GM13977 (cell line): ENCODE results near the gene PLB1.

ENCODE experiments used
- DNase-seq: peaks from one replicate; pipeline ENCODE4 v3.0.0; 2012; ENCODE audit warnings: low spot score
- CTCF ChIP-seq: IDR thresholded peaks from 2 replicates; pipeline ENCODE4 v1.5.1; 2012; ENCODE audit warnings: mild to moderate bottlenecking, control low read depth; ENCODE audit not compliant: insufficient read depth; ENCODE audit errors: extremely low read depth, missing control alignments
- in situ Hi-C: fragments of 300-500 bp; cut with MboI; formaldehyde crosslinking; loops from one replicate; pipeline ENCODE4 v1.12.0; 2022; ENCODE audit warnings: low sequenced_read_pairs, low pct_unique_long_range_greater_than_20kb, mixed read lengths, inconsistent platforms; ENCODE audit not compliant: unreplicated experiment

The PLB1 gene

GRCh38 chr2:28507796-28508764 lies 12.2 kb downstream of the PLB1 start:
- in situ Hi-C loops, result no loop called here
- no peak for TF ChIP-seq CTCF
- DNase-seq, result no peak

- no peak for TF ChIP-seq CTCF
- in situ Hi-C loops, result no loop called here
- no peak for DNase-seq
Observed at GRCh38 chr2:28509361-28509760, 13.5 kb downstream of the PLB1 start.

GRCh38 chr2:28510184-28510583 lies 14.3 kb downstream of the PLB1 start:
- no peak for TF ChIP-seq CTCF
- no peak for DNase-seq
- in situ Hi-C loops, result no loop called here

- no peak for DNase-seq
- no peak for TF ChIP-seq CTCF
- in situ Hi-C loops, result no loop called here
Observed at GRCh38 chr2:28511871-28512606, 16.2 kb downstream of the PLB1 start.

- TF ChIP-seq CTCF, result no peak
- in situ Hi-C loops, result no loop called here
- no peak for DNase-seq
Observed at GRCh38 chr2:28512607-28512965, 16.7 kb downstream of the PLB1 start.

GRCh38 chr2:28513097-28513496 lies 17.2 kb downstream of the PLB1 start:
- no peak for DNase-seq
- in situ Hi-C loops, result no loop called here
- no peak for TF ChIP-seq CTCF
